ENCODE measurements around the gene TRPM2.

Gene TRPM2

DNA sequence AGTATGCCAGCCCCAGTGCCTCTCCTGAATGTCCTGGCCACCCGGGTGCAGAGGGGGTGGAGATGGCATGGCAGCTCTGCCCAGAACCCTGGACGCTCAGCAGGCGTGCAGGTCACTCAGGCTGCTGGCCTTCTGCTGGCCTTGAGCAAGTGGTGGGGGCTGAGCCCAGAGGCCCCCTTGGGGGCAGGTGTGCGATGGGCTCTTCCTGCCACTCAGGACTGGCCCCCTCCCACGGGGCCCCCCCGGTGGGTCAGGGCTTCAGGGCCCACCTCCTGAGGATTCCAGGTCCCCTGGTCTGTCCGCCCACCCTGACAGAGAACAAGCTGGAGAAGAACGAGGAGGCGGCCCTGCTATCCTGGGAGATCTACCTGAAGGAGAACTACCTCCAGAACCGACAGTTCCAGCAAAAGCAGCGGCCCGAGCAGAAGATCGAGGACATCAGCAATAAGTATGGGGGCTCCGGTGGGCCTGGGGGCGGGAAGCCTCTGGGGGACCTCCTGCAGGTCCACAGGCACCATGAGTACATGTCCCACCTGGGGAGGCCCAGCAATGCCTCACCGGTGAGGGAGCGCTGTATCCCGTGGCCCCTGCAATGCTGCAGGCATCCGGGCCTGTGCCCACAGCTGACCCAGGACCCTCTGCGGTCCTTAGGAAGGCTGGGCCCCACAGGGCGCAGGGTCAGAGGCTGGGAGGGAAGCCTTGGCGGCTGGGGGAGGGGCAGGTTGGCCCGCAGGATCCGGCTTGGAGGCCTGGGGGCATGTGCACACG is 64.9 kb downstream of the TRPM2 start:
- TF ChIP-seq POLR2AphosphoS5 (IDR thresholded peaks at IDR 0.05; ENCODE audit: low read depth, low read length) (no peak), POLR2A (IDR thresholded peaks at IDR 0.05; ENCODE audit: low read depth, low read length) (no peak), TAF1 (IDR thresholded peaks at IDR 0.05; ENCODE audit: low read depth, low read length) (no peak), POU2F2 (IDR thresholded peaks at IDR 0.05; ENCODE audit: low read depth, low read length) (no peak), SPI1 (IDR thresholded peaks at IDR 0.05; ENCODE audit: low read depth, low read length) (no peak), PAX5 (IDR thresholded peaks at IDR 0.05; ENCODE audit: insufficient read depth, low read length, severe bottlenecking) (no peak)
- no peak for FAIRE-seq

DNA sequence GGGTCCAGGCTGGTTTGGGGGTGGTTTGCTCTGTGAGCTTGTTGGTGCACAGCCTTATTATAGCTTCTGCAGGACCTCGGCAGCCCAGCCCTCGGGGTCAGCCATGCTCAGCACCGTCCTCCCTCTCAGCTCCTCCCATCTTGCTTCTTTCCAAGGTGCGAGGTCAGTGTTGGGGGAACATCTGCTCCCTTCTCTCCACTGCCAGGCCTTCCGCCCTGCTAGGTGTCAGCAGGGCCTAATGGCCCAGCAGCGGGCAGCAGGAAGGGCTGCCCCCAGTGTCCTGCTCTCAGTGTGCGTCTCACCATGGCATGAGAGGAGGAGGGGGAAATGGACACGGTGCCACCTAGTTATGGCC is 65.4 kb downstream of the TRPM2 start:
- TF ChIP-seq POLR2AphosphoS5 (IDR thresholded peaks at IDR 0.05; ENCODE audit: low read depth, low read length) (no peak), PAX5 (IDR thresholded peaks at IDR 0.05; ENCODE audit: insufficient read depth, low read length, severe bottlenecking) (no peak), POLR2A (IDR thresholded peaks at IDR 0.05; ENCODE audit: low read depth, low read length) (no peak), POU2F2 (IDR thresholded peaks at IDR 0.05; ENCODE audit: low read depth, low read length) (no peak), SPI1 (IDR thresholded peaks at IDR 0.05; ENCODE audit: low read depth, low read length) (no peak), TAF1 (IDR thresholded peaks at IDR 0.05; ENCODE audit: low read depth, low read length) (no peak)
- FAIRE-seq (no peak), DNase-seq (ENCODE audit: insufficient read length, low spot score) (no peak)

More for the DNA sequence above, 64.9 kb downstream of the TRPM2 start:
- no peak for DNase-seq (ENCODE audit: insufficient read length, low spot score)

DNA sequence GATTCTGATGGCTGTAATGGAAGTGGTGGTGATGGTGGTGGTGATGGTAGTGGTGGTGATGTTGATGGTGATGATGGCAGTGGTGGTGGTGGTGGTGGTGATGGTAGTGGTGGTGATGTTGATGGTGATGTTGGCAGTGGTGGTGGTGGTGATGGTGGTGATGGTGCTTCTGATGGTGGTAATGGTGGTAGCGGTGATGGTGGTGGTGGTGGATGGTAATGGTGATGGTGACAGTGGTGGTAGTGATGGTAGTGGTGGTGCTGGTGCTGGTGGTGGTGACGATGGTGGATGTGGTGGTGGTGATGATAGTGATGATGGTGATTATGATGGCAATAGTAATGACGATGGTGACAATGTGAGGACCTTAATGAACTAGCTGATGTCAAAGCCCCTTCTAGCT is 66.3 kb downstream of the TRPM2 start:
- DNase-seq (ENCODE audit: insufficient read length, low spot score) (no peak), FAIRE-seq (peak; percentile 77)
- TF ChIP-seq POU2F2 (IDR thresholded peaks at IDR 0.05; ENCODE audit: low read depth, low read length) (no peak), PAX5 (IDR thresholded peaks at IDR 0.05; ENCODE audit: insufficient read depth, low read length, severe bottlenecking) (no peak), TAF1 (IDR thresholded peaks at IDR 0.05; ENCODE audit: low read depth, low read length) (no peak), POLR2AphosphoS5 (IDR thresholded peaks at IDR 0.05; ENCODE audit: low read depth, low read length) (no peak), SPI1 (IDR thresholded peaks at IDR 0.05; ENCODE audit: low read depth, low read length) (no peak), POLR2A (IDR thresholded peaks at IDR 0.05; ENCODE audit: low read depth, low read length) (no peak)

DNA sequence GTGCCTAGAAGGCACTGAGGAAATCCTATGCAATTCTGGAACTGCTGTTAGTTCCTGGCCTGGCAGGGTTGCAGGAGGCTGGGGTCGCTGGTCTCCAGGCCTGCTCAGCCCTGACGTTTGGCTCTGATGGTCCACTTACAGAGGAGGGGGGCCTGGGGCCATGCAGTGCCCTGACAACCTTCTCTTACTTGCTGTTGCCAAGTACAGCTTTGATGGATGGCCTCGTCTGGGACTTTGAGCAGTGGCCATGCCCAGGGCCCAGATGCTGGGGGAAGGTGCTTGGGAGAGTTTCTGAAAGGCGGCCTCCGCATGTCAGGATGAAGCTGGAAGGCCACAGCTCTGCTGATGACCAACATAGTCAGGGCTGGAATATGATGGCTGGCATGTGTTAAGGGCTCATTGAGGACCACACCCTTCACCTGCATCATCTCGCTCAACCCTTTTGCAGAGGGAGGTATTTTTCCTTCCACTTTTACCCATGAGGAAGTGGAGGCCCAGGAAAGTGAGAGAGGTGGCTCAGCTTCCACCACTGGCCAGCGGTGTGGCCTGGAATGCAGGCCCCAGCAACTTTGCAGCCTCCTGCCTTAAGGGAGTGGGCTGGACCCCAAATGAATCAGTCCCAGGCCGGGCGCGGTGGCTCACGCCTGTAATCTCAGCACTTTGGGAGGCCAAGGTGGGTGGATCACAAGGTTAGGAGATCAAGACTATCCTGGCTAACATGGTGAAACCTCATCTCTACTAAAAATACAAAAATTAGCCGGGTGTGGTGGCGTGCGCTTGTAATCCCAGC is 67.2 kb downstream of the TRPM2 start:
- DNase-seq (ENCODE audit: insufficient read length, low spot score) = no peak
- no peak for TF ChIP-seq TAF1 (IDR thresholded peaks at IDR 0.05; ENCODE audit: low read depth, low read length)
- no peak for TF ChIP-seq POLR2A (IDR thresholded peaks at IDR 0.05; ENCODE audit: low read depth, low read length)
- TF ChIP-seq SPI1 (IDR thresholded peaks at IDR 0.05; ENCODE audit: low read depth, low read length) = no peak
- no peak for TF ChIP-seq POLR2AphosphoS5 (IDR thresholded peaks at IDR 0.05; ENCODE audit: low read depth, low read length)
- TF ChIP-seq PAX5 (IDR thresholded peaks at IDR 0.05; ENCODE audit: insufficient read depth, low read length, severe bottlenecking) = no peak
- TF ChIP-seq POU2F2 (IDR thresholded peaks at IDR 0.05; ENCODE audit: low read depth, low read length) = no peak
- no peak for FAIRE-seq

DNA sequence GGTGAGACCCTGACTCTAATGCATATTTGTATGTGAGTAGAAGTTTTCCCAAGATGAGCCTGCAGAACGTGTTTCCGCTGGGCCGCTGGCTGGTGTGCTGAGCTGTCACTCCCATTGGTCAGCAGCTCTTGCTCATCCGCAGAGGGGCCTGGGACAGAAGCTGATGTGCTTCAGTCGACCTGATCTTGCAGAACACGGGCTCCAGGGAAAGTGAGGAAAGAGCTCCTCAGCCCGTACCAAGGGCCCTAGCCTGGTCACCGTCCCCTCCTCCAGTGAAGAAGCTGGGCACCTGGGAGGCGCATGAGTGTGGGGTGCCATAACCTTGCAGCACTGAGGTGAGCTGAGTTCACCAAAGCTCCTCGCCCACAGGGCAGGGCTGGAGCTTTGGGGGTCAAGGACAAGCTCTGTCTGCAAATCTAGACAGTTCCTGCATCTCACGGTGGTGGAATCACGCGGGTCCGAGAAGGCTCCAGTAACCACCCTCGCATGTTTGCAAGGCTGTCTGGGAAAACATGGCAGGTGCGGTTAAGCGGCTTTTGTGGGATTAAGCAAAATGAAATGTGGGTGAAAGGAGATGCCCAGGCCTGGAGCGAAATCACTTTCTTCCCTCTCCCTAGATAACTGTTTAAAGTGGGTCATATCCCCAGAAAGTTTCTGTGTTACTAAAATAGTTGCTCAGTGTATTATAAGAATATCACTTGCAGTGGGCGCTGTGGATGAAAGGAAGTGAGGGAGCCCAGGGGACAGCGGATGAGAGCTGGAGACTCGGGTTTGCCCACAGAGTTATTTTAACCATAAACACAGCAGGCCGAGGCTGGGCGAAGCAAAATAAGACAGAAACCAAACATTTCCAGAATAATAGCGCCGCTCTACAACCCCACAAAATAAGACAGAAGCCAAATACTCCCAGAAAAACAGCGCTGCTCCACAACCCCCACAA is 68.8 kb downstream of the TRPM2 start:
- TF ChIP-seq SPI1 (IDR thresholded peaks at IDR 0.05; ENCODE audit: low read depth, low read length) (no peak), PAX5 (IDR thresholded peaks at IDR 0.05; ENCODE audit: insufficient read depth, low read length, severe bottlenecking) (no peak), POU2F2 (IDR thresholded peaks at IDR 0.05; ENCODE audit: low read depth, low read length) (no peak), TAF1 (IDR thresholded peaks at IDR 0.05; ENCODE audit: low read depth, low read length) (no peak)
- no peak for DNase-seq (ENCODE audit: insufficient read length, low spot score)
- FAIRE-seq = no peak

DNA sequence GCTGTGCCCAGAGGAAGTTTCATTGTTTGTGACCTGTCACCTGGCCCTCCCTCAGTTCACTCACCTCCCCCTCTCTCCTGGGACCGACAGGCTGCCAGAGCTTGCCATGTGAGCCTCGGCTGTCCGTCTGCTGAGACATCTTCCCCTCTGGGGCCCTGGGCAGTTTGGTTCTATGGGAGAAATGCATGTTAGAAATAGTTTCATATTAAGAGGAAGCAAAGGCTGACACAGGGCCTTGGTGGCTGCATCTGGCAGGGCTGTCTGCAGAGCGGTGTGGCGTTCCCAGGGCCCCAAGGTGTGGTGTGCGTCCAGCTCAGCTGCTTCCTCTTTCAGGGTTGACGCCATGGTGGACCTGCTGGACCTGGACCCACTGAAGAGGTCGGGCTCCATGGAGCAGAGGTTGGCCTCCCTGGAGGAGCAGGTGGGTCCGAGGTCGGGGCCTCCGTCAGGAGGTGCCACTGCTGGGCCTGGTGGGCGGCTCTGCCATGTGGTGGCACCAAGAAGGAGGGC is 69.9 kb downstream of the TRPM2 start:
- no peak for FAIRE-seq
- no peak for TF ChIP-seq SPI1 (IDR thresholded peaks at IDR 0.05; ENCODE audit: low read depth, low read length)
- TF ChIP-seq PAX5 (IDR thresholded peaks at IDR 0.05; ENCODE audit: insufficient read depth, low read length, severe bottlenecking) = no peak
- TF ChIP-seq POU2F2 (IDR thresholded peaks at IDR 0.05; ENCODE audit: low read depth, low read length) = no peak
- TF ChIP-seq POLR2AphosphoS5 (IDR thresholded peaks at IDR 0.05; ENCODE audit: low read depth, low read length) = no peak
- TF ChIP-seq TAF1 (IDR thresholded peaks at IDR 0.05; ENCODE audit: low read depth, low read length) = no peak
- no peak for TF ChIP-seq POLR2A (IDR thresholded peaks at IDR 0.05; ENCODE audit: low read depth, low read length)

DNA sequence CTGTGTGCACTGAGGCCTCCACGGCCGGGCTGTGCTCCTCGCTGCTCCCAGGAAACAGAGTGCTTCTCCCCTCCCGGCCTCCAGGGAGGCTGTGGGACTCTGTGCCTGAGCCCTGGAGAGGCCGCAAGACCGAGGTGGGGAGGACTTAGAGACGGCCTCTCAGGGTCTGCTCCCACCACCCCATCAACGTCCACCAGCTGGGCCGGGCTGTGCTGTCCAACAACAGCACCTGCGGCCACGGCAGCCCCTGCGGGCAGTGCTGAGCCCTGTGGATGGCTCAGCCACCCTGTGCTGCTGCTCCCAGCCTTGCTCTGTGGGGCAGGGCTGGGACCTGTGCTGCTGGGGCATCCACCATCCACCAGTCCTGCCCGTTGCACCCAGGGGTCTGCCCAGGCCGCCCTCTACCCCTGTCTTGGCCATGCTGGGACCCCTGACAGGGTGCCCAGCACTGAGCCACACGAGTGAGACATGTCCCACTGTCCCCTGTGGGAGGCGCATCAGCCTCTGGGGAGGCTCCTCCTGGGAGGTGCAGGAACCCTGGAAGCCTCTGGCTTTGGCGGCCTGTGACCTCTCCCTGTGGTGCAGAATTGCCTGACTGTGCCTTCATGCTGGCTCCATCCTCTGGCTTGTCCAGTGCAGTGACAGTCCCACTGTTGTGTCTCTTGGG is 70.7 kb downstream of the TRPM2 start:
- FAIRE-seq (no peak), DNase-seq (ENCODE audit: insufficient read length, low spot score) (no peak)
- TF ChIP-seq POU2F2 (IDR thresholded peaks at IDR 0.05; ENCODE audit: low read depth, low read length) (no peak), SPI1 (IDR thresholded peaks at IDR 0.05; ENCODE audit: low read depth, low read length) (no peak), TAF1 (IDR thresholded peaks at IDR 0.05; ENCODE audit: low read depth, low read length) (no peak), PAX5 (IDR thresholded peaks at IDR 0.05; ENCODE audit: insufficient read depth, low read length, severe bottlenecking) (no peak), POLR2A (IDR thresholded peaks at IDR 0.05; ENCODE audit: low read depth, low read length) (no peak), POLR2AphosphoS5 (IDR thresholded peaks at IDR 0.05; ENCODE audit: low read depth, low read length) (no peak)

More for the DNA sequence above, 69.9 kb downstream of the TRPM2 start:
- DNase-seq (ENCODE audit: insufficient read length, low spot score) = no peak

DNA sequence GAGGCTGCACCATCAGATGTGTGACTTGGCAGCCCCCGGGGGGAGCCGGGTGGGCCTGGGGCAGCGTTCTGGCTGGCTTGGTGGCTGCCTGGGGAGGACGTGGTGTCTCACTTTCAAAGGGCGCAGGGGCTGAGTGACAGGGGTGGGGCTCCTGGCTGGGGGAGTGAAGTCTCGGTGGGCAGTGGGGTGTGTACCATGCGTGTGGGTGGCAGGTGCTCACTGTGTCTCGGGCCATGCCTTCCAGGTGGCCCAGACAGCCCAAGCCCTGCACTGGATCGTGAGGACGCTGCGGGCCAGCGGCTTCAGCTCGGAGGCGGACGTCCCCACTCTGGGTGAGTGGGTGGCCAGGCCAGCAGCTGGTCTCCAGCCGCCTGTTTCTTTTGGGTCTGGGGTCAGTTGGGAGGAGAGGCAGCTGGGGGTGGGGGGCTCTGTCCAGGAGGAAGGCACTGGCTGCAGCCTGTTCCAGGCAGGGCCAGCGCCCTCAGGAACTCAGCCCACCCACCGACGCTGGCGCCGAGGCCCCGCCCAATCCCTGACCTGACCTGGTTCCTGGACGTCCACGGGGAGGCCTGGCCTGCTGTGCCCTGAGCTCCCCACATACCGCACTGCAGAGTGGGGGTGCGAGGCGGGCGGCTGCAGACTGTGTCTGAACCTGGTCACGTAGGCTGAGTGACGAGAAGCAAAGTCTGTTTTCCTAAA is 71.3 kb downstream of the TRPM2 start:
- no peak for FAIRE-seq
- no peak for TF ChIP-seq POU2F2 (IDR thresholded peaks at IDR 0.05; ENCODE audit: low read depth, low read length)
- no peak for TF ChIP-seq POLR2A (IDR thresholded peaks at IDR 0.05; ENCODE audit: low read depth, low read length)
- TF ChIP-seq PAX5 (IDR thresholded peaks at IDR 0.05; ENCODE audit: insufficient read depth, low read length, severe bottlenecking) = no peak
- no peak for TF ChIP-seq SPI1 (IDR thresholded peaks at IDR 0.05; ENCODE audit: low read depth, low read length)
- DNase-seq (ENCODE audit: insufficient read length, low spot score) = no peak
